ENCODE data around the gene ROBO1.

DNA sequence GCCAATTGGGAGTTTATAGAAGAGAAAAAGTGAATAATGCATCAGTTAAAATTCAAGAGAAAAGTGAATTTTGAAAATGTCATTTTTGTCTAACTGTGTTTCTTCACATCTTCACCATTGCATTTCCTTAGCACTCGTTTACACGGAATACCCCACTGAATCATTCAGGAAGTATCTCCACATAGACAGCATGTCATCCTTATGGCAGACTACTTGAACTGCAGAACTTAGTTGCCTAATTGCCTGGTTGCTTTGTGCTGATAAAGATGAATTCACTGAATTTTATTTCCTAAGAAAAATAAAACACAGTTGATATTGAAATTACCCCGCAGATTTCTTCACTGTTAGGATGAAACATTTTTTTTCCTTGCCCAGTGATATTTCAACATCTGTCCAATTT, 627.1 kb downstream of the ROBO1 start:
- TF ChIP-seq POLR2AphosphoS5 (IDR thresholded peaks at IDR 0.05; ENCODE audit: borderline replicate concordance, low read depth, low read length) (no peak), EZH2 (IDR thresholded peaks at IDR 0.05) (no peak)

Measured in SK-N-MC (cell line).